ENCODE results near the gene SARDH.

Gene SARDH

GRCh38 chr9:133780404-133780945, 42.3 kb upstream of the SARDH start:
- no peak overlapping the region for H3K4me3 ChIP-seq (ENCODE audit: low read depth, low read length)
- H3K27ac ChIP-seq, result no peak overlapping the region
- peaks cover 18% of the 10 kb centered on the region for H3K36me3 ChIP-seq (replicated peaks)
- no peak for DNase-seq
- H3K27me3 ChIP-seq (replicated peaks), result no peaks in the 10 kb centered on the region
- TF ChIP-seq CTCF (IDR thresholded peaks at IDR 0.05; ENCODE audit: low read depth, low read length, missing control alignments), result no peak
- in situ Hi-C loops (cut with HindIII; ENCODE audit: low pct_ligation_motif_present, low sequenced_read_pairs), result loop anchor here (10.0 kb wide), 1 partner anchor 214 kb away; the partner anchor contains the start of gene VAV2

- H3K4me3 ChIP-seq (ENCODE audit: low read depth, low read length), result no peak overlapping the region
- in situ Hi-C loops (cut with HindIII; ENCODE audit: low pct_ligation_motif_present, low sequenced_read_pairs), result loop anchor here (10.0 kb wide), 1 partner anchor 215 kb away; the partner anchor contains the start of gene VAV2
- DNase-seq, result no peak
- no peak for TF ChIP-seq CTCF (IDR thresholded peaks at IDR 0.05; ENCODE audit: low read depth, low read length, missing control alignments)
- H3K36me3 ChIP-seq (replicated peaks), result peaks cover 22% of the 10 kb centered on the region
- no peak overlapping the region for H3K27ac ChIP-seq
- no peaks in the 10 kb centered on the region for H3K27me3 ChIP-seq (replicated peaks)
These were observed 41.6 kb upstream of the SARDH start for GRCh38 chr9:133779516-133780403.

GRCh38 chr9:133779081-133779480, 40.9 kb upstream of the SARDH start:
- Histone ChIP-seq H3K4me3 (ENCODE audit: low read depth, low read length) (no peak overlapping the region), H3K27ac (no peak overlapping the region), H3K27me3 (replicated peaks) (no peaks in the 10 kb centered on the region), H3K36me3 (replicated peaks) (peaks cover 28% of the 10 kb centered on the region)
- in situ Hi-C loops (cut with HindIII; ENCODE audit: low pct_ligation_motif_present, low sequenced_read_pairs), result no loop called here
- DNase-seq, result no peak
- no peak for TF ChIP-seq CTCF (IDR thresholded peaks at IDR 0.05; ENCODE audit: low read depth, low read length, missing control alignments)

GRCh38 chr9:133778336-133779013, 40.3 kb upstream of the SARDH start:
- in situ Hi-C loops (cut with HindIII; ENCODE audit: low pct_ligation_motif_present, low sequenced_read_pairs), result no loop called here
- H3K4me3 ChIP-seq (ENCODE audit: low read depth, low read length), result no peak overlapping the region
- H3K36me3 ChIP-seq (replicated peaks), result peaks cover 34% of the 10 kb centered on the region
- no peaks in the 10 kb centered on the region for H3K27me3 ChIP-seq (replicated peaks)
- no peak overlapping the region for H3K27ac ChIP-seq
- DNase-seq, result no peak
- TF ChIP-seq CTCF (IDR thresholded peaks at IDR 0.05; ENCODE audit: low read depth, low read length, missing control alignments), result no peak

- no peak for DNase-seq
- H3K36me3 ChIP-seq (replicated peaks), result peaks cover 31% of the 10 kb centered on the region
- in situ Hi-C loops (cut with HindIII; ENCODE audit: low pct_ligation_motif_present, low sequenced_read_pairs), result no loop called here
These were observed 39.7 kb upstream of the SARDH start for GRCh38 chr9:133777871-133778270.

More at GRCh38 chr9:133777871-133778270, 39.7 kb upstream of the SARDH start:
- no peak overlapping the region for H3K4me3 ChIP-seq (ENCODE audit: low read depth, low read length)
- no peak overlapping the region for H3K27ac ChIP-seq
- TF ChIP-seq CTCF (IDR thresholded peaks at IDR 0.05; ENCODE audit: low read depth, low read length, missing control alignments), result no peak
- H3K27me3 ChIP-seq (replicated peaks), result no peaks in the 10 kb centered on the region
